HepG2 (cell line): ENCODE data around the gene SKI. TPM values are rescaled to one million over a fixed set of nuclear protein-coding genes. Genes with fewer than 3 reads are reported as not detected.

ENCODE experiments used
- CSRNP1 ChIP-seq: sonication (generic); formaldehyde crosslinking; IDR thresholded peaks from 2 replicates; pipeline ENCODE4 v1.8.1; 2023; ENCODE audit warnings: mild to moderate bottlenecking, missing genetic modification reagents
- FOXO4 ChIP-seq: sonication (generic); formaldehyde crosslinking; conservative IDR thresholded peaks from 2 replicates; pipeline ENCODE4 v1.8.1; 2023; ENCODE audit warnings: missing genetic modification reagents
- KMT2B ChIP-seq: IDR thresholded peaks from 2 replicates; pipeline ENCODE4 v1.6.1; 2016; ENCODE audit warnings: missing genetic modification reagents, missing compliant biosample characterization
- MED1 ChIP-seq: sonication (generic); formaldehyde crosslinking; IDR thresholded peaks from 2 replicates; pipeline ENCODE4 v1.4.0; 2020; ENCODE audit warnings: missing genetic modification reagents
- MTA3 ChIP-seq: sonication (generic); formaldehyde crosslinking; IDR thresholded peaks from 2 replicates; pipeline ENCODE4 v1.4.0; 2020; ENCODE audit warnings: missing genetic modification reagents
- MTF1 ChIP-seq: sonication (generic); formaldehyde crosslinking; IDR thresholded peaks from 2 replicates; pipeline ENCODE4 v1.5.0; 2020; ENCODE audit warnings: missing genetic modification reagents
- SALL1 ChIP-seq: sonication (generic); formaldehyde crosslinking; IDR thresholded peaks from 2 replicates; pipeline ENCODE4 v1.8.0; 2022; ENCODE audit warnings: mild to moderate bottlenecking, missing genetic modification reagents
- SKIL ChIP-seq: sonication (generic); formaldehyde crosslinking; IDR thresholded peaks from 2 replicates; pipeline ENCODE4 v1.8.0; 2022; ENCODE audit warnings: missing genetic modification reagents, mild to moderate bottlenecking, moderate library complexity, borderline replicate concordance
- TARDBP ChIP-seq: sonication (generic); formaldehyde crosslinking; IDR thresholded peaks from 2 replicates; pipeline ENCODE4 v1.8.0; 2022; ENCODE audit warnings: mild to moderate bottlenecking, missing genetic modification reagents
- ZBTB37 ChIP-seq: sonication (generic); formaldehyde crosslinking; IDR thresholded peaks from 2 replicates; pipeline ENCODE4 v1.4.0; 2020; ENCODE audit warnings: mild to moderate bottlenecking, missing genetic modification reagents
- ZC3H4 ChIP-seq: sonication (generic); formaldehyde crosslinking; IDR thresholded peaks from 2 replicates; pipeline ENCODE4 v1.4.0; 2020; ENCODE audit warnings: missing genetic modification reagents, borderline replicate concordance
- ZNF251 ChIP-seq: sonication (generic); formaldehyde crosslinking; IDR thresholded peaks from 2 replicates; pipeline ENCODE4 v1.9.0; 2021; ENCODE audit warnings: mild to moderate bottlenecking, missing genetic modification reagents
- ZNF34 ChIP-seq: sonication (generic); formaldehyde crosslinking; IDR thresholded peaks from 2 replicates; pipeline ENCODE4 v1.4.0; 2020; ENCODE audit warnings: mild to moderate bottlenecking, missing genetic modification reagents, borderline replicate concordance
- ZNF563 ChIP-seq: sonication (generic); formaldehyde crosslinking; IDR thresholded peaks from 2 replicates; pipeline ENCODE4 v1.8.0; 2022; ENCODE audit warnings: mild to moderate bottlenecking, moderate library complexity, missing genetic modification reagents
- ZNF614 ChIP-seq: IDR thresholded peaks from 2 replicates; pipeline ENCODE4 v1.6.1; 2018; ENCODE audit warnings: missing biosample characterization, missing genetic modification reagents, inconsistent platforms, borderline replicate concordance
- ZNF850 ChIP-seq: sonication (generic); formaldehyde crosslinking; conservative IDR thresholded peaks from 2 replicates; pipeline ENCODE4 v1.9.0; 2021; ENCODE audit warnings: mild to moderate bottlenecking, missing genetic modification reagents
- polyA plus RNA-seq, 8 experiments: library from polyadenylated mRNA; depleted of rRNA in 3 of 8; stranded (reverse) in 7 of 8; unstranded in 1 of 8; fragments of >200 nt; fragmentation: Illumina TruSeq in 4 of 8; extraction: Trizol in 4 of 8; gene quantifications; 2 replicates each; pipeline versions ENCODE4 v1.2.1 to v1.2.3, GENCODE V29; 2011 to 2016; ENCODE audit warnings: low read depth in 4 of 8, missing spikeins in 1 of 8, mixed read lengths in 1 of 8; ENCODE audit not compliant: insufficient read depth in 1 of 8
- total RNA-seq, 5 experiments: library from RNA; depleted of rRNA; stranded (reverse); fragments of >200 nt; fragmentation: Illumina TruSeq; extraction: Trizol; gene quantifications; 2 replicates each; pipeline ENCODE4 v1.2.3, GENCODE V29; 2016; ENCODE audit warnings: low read depth in 1 of 5
- TF ChIP-seq, protein P1 (sequence below): sonication (generic); formaldehyde crosslinking; IDR thresholded peaks from 2 replicates; pipeline ENCODE4 v1.5.0; 2020; ENCODE audit warnings: mild to moderate bottlenecking, missing genetic modification reagents
- TF ChIP-seq, protein P2 (sequence below): sonication (generic); formaldehyde crosslinking; IDR thresholded peaks from 2 replicates; pipeline ENCODE4 v1.8.1; 2023; ENCODE audit warnings: mild to moderate bottlenecking, missing genetic modification reagents, borderline replicate concordance

Gene SKI
- total and polyA plus RNA-seq, 2 of the 13 experiments (the other 11 are each of a cell fraction or from before 2014, with no cell fraction given): 4.7 to 6.9 TPM

DNA sequence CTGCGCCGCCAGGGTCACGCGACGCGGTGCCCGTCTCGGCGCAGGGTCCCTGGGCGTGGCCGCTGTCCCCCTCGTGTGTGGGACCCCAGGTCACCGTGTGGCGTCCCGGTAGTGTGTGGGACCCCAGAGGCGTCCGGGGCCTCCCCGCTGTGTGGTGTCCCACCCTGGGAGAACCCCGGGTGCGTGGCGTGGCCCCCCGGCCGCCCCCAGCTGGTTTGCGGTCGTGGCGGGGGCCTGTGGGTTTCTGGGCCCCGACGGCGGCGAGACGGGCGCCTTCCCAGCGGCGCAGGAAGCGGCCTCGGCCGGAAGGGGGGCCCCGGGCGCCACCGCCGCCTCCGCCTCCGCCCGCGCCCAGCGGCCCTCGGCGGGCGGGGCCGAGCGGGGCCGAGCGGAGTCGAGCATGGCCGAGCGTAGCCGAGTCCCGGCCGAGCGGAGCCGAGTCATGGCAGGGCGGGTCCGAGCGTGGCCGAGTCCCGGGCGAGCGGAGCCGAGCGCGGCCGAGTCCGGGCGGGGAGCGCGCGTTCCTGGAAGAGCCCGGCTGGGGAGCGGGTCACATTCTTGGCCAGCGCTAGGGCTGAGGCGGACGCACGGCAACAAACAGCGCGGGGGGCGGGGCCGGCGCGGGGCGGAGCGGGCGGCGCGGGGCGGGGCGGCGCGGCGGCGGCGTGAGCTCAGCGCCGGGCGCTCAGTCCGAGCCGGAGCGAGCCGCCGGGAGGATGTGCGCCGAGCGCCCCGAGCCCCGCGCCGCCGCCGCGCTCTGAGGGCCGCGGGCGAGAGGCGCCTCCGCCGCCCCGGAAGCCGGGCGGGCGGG, 568 bp upstream of the SKI start (continued):
- peak; percentile 27; the same call in 1 of the 2 replicates for TF ChIP-seq MED1 (CRISPR knock-in tag)
- TF ChIP-seq MTA3 (CRISPR knock-in tag): no peak
- no peak for TF ChIP-seq FOXO4 (CRISPR knock-in tag)
- TF ChIP-seq ZC3H4: no peak
- TF ChIP-seq ZBTB37: no peak
- TF ChIP-seq SKIL: no peak
- no peak for TF ChIP-seq CSRNP1
- peak; percentile 56; the same call in 1 of the 2 replicates for TF ChIP-seq SALL1 (CRISPR knock-in tag)
- no peak for TF ChIP-seq ZNF34 (CRISPR knock-in tag)
- TF ChIP-seq ZNF251 (CRISPR knock-in tag): no peak
- no peak for TF ChIP-seq MTF1 (CRISPR knock-in tag)
- no peak for TF ChIP-seq ZNF614 (CRISPR knock-in tag)
- no peak for TF ChIP-seq ZNF850
- no peak for TF ChIP-seq KMT2B (CRISPR knock-in tag)
- TF ChIP-seq, protein P1, sequence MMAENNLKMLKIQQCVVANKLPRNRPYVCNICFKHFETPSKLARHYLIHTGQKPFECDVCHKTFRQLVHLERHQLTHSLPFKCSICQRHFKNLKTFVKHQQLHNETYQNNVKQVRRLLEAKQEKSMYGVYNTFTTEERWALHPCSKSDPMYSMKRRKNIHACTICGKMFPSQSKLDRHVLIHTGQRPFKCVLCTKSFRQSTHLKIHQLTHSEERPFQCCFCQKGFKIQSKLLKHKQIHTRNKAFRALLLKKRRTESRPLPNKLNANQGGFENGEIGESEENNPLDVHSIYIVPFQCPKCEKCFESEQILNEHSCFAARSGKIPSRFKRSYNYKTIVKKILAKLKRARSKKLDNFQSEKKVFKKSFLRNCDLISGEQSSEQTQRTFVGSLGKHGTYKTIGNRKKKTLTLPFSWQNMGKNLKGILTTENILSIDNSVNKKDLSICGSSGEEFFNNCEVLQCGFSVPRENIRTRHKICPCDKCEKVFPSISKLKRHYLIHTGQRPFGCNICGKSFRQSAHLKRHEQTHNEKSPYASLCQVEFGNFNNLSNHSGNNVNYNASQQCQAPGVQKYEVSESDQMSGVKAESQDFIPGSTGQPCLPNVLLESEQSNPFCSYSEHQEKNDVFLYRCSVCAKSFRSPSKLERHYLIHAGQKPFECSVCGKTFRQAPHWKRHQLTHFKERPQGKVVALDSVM (CRISPR knock-in tag): no peak
- no peak for TF ChIP-seq TARDBP
- TF ChIP-seq, protein P2, sequence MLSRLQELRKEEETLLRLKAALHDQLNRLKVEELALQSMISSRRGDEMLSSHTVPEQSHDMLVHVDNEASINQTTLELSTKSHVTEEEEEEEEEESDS: no peak
- TF ChIP-seq ZNF563 (CRISPR knock-in tag): 0 out of 2 replicates have a peak, but pooled peaks have one; percentile 32
